GM12875 (cell line): ENCODE data around the gene PGBD5.

Experiments used
- H3K4me3 ChIP-seq: one replicate; pipeline ENCODE4 v1.5.1; 2011; ENCODE audit warnings: low read depth, low read length, control low read depth
- TF ChIP-seq, protein P1 (sequence below): IDR thresholded peaks from 2 replicates; pipeline ENCODE4 v1.5.1; 2011; ENCODE audit warnings: low read depth, mild to moderate bottlenecking, control low read depth, inconsistent platforms, low read length, moderate library complexity, borderline replicate concordance; ENCODE audit not compliant: insufficient read depth

The PGBD5 gene

DNA sequence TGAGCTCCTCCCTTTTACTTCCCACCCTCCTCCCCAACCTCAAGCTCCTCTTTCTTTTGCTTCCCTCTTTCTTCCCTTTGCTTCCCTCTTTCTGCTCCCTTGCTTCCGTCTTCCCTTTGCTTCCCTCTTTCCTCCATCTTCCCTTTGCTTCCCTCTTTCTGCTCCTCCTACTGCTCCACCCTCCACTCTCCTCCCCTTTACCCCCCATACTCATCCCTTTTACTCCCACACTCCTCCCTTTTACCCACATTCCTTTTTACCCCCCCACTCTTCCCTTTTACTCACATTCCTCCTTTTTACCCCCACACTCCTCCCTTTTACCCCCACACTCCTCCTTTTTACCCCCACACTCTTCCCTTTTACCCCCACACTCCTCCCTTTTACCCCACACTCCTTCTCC is 30.2 kb downstream of the PGBD5 start:
- TF ChIP-seq, protein P1, sequence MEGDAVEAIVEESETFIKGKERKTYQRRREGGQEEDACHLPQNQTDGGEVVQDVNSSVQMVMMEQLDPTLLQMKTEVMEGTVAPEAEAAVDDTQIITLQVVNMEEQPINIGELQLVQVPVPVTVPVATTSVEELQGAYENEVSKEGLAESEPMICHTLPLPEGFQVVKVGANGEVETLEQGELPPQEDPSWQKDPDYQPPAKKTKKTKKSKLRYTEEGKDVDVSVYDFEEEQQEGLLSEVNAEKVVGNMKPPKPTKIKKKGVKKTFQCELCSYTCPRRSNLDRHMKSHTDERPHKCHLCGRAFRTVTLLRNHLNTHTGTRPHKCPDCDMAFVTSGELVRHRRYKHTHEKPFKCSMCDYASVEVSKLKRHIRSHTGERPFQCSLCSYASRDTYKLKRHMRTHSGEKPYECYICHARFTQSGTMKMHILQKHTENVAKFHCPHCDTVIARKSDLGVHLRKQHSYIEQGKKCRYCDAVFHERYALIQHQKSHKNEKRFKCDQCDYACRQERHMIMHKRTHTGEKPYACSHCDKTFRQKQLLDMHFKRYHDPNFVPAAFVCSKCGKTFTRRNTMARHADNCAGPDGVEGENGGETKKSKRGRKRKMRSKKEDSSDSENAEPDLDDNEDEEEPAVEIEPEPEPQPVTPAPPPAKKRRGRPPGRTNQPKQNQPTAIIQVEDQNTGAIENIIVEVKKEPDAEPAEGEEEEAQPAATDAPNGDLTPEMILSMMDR, result no peak
- no peak overlapping the region for H3K4me3 ChIP-seq

DNA sequence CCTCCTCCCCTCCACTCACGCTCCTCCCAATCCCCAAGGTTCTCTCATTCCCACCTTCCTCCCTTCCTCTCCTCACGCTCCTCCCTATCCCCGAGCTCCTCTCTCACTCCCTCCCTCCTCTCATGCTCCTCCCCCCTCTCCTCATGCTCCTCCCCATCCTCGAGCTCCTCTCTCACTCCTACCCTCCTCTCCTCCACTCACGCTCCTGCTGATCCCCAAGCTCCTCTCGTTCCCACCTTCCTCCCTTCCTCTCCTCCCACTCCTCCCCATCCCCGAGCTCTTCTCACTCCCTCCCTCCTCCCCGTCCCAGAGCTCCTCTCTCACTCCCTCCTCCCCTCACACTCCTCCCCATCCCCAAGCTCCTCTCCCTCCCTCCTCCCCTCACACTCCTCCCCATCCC is 31.4 kb downstream of the PGBD5 start:
- no peak overlapping the region for H3K4me3 ChIP-seq
- TF ChIP-seq, protein P1, result no peak

DNA sequence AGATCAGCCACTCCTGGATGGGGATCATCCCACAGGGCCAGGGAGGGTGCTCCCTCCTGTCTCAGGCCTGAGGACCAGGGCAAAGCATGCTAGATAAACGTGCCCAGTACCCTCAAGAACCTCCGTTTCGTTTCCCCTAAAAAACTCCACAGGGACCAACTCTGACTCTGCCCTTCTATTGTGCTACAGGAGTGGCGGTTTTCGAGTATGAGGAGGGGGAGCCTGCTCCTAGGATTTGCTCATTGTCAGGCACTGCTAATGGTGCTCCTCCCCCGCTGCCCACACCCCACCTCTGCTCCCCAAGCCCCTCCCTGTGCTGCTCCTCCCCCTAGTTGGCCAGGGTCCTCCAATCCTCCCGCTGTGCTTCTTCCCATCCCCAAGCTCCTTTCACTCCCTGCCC is 32.0 kb downstream of the PGBD5 start:
- TF ChIP-seq, protein P1, result no peak
- no peak overlapping the region for H3K4me3 ChIP-seq

DNA sequence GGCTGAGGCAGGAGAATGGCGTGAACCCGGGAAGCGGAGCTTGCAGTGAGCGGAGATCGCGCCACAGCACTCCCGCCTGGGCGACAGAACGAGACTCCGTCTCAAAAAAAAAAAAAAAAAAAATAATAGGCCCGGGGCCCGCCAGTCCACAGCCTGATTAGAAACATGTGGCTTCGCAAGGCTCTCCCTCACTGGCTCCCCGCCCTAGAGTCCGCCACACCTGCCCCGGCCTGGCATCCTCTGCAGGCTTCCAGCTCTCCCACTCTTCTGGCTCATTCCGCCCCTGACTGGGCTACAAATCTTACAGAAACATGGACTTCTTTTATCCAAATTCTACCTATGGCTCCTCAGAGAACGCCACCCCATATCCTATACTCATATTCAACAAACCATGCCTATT is 32.4 kb downstream of the PGBD5 start:
- TF ChIP-seq, protein P1, result no peak
- H3K4me3 ChIP-seq, result no peak overlapping the region

DNA sequence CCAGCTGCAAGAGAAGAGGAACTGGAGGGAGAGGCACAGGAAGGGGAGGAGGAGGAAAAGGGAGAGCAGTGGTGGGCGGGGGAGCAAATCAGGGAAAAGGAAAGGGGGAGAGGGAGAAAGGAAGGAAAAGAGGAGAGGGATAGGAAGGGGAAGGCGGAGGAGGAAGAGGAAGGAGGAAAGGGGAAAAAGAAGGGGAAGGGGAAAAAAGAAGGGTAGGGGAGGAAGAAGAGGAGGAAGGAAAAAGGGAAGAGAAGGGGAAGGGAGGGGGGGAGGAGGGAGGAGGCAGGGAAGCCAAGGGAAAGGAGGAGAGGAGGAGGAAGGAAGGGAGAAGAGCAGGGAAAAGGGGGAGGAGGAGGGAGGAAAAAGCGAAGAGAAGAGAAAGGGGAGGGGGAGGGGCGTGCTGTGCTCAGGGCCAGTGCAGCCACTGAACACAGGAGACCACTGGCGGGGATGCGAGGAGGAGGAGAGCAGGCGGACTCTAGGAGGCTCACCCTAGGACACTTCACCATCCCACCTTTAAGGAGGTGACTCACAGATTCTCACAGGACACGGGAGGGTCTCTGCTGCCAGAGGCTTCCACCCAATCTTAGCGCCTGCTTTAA is 33.1 kb downstream of the PGBD5 start:
- no peak overlapping the region for H3K4me3 ChIP-seq
- TF ChIP-seq, protein P1, result no peak

DNA sequence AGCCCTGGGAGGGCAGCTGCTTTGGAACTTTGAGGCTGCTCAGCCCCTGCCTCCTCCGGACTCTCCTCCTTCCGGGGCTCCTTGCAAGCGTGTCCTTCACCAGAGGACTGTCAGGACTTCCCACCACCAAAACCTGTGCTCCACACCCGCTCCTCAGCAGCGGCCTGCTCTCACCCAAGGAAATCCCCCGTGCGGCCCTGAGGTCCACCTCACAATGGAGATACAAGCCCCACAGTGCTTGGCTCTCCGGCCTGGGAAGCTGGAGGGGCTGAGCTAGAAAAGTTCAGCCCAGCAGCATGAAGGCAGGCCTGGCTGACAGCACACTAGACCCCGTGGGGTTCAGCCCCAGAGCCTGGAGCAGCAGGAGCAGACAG is 33.6 kb downstream of the PGBD5 start:
- TF ChIP-seq, protein P1, result no peak
- H3K4me3 ChIP-seq, result no peak overlapping the region

DNA sequence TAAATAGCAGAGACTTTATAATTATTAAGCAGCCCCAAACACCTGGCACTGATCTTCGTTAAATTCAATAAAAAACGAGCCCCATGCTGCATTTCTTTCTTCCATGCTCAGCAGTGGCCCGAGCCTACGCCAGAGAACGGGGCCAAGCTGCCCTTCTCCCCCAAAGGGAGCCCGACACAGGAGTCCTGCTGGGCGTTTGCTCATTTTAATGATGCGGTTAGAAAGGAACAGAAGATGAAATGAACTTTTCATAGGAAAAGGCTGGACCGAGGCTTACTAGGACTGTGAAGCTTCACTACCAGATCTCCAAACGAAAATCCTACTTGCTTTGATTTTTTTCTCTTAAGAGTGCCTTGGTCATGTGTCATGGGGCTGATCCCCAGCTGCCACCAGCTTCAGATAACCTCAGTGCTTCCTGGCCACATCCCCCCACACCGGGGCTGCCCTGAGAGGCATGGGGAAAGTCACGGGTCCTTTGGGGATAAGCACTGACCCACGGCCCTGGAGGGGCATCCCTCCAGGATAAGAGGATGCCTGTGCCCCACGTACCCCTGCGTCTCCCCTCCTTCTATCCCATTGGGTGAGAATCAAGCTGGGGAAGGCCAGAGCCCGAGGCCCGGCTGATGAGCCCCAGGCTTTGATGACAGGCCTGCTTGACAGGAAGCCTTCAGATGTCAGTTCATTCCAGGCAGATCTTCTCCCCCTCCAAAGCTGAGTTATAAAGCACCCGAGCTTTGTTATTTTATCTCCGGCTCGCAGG is 34.2 kb downstream of the PGBD5 start:
- TF ChIP-seq, protein P1, result no peak
- no peak overlapping the region for H3K4me3 ChIP-seq
